ENCODE data around the gene TMEM63C. TPM values are rescaled to one million over a fixed set of nuclear protein-coding genes. Genes with fewer than 3 reads are reported as not detected.
A peak's percentile ranks its signal among the peaks of the same experiment; 100 is the strongest.

TMEM63C gene
- total RNA-seq, 2 experiments from 2014 or later, result 0.79 to 6.6 TPM

DNA sequence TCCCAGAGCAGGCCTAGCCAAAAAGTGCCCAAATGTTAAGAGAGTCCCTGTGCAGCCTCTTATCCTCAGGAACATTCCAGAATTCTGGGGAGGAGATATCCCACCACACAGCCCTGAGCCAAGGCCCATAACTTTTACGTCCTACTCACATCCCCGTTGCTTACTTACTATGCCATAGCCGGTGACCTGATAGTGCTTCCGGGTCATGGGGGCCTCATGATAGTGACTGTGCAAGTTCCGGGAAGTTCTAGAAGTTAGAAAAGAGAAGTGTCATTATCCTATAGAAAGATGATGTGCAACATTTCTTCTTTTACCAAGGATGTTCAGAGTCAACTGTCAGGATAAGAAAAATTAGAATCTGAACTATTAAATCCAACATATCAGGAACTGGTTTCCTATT lies 105.0 kb downstream of the TMEM63C start:
- POLR2A ChIA-PET, result interaction anchor here (0.7 kb wide), 1 partner anchor 164 kb away, joined by 3 read pairs; no protein-coding TSS in a partner anchor
- Histone ChIP-seq H3K4me3 (ENCODE audit: low read depth, low read length, poor library complexity, severe bottlenecking) (no peak overlapping the region), H4K20me1 (ENCODE audit: insufficient read depth, low read length) (no peaks in the 10 kb centered on the region), H3K9me2 (ENCODE audit: insufficient read depth, low read length) (no peaks in the 10 kb centered on the region), H3K27ac (ENCODE audit: low read depth, low read length, poor library complexity, severe bottlenecking) (no peak overlapping the region), H3K79me2 (ENCODE audit: insufficient read depth, low read depth, low read length) (no peaks in the 10 kb centered on the region), H3K4me1 (ENCODE audit: insufficient read depth, low read length, poor library complexity, severe bottlenecking) (no peaks in the 10 kb centered on the region), H3K36me3 (ENCODE audit: insufficient read depth, low read length) (peaks cover 25% of the 10 kb centered on the region), H2AFZ (ENCODE audit: low read length) (no peak overlapping the region), H3K4me2 (ENCODE audit: low read length) (no peak overlapping the region), H3K9me3 (ENCODE audit: low read length) (no peaks in the 10 kb centered on the region)
- no peak for DNase-seq (ENCODE audit: low spot score)
- intact Hi-C loops (cut with micrococcal nuclease; ENCODE audit: unreplicated experiment), result no loop called here
- TF ChIP-seq EZH2phosphoT487 (IDR thresholded peaks at IDR 0.05; ENCODE audit: borderline replicate concordance, low read depth, low read length), result no peak
- TF ChIP-seq, protein P1, sequence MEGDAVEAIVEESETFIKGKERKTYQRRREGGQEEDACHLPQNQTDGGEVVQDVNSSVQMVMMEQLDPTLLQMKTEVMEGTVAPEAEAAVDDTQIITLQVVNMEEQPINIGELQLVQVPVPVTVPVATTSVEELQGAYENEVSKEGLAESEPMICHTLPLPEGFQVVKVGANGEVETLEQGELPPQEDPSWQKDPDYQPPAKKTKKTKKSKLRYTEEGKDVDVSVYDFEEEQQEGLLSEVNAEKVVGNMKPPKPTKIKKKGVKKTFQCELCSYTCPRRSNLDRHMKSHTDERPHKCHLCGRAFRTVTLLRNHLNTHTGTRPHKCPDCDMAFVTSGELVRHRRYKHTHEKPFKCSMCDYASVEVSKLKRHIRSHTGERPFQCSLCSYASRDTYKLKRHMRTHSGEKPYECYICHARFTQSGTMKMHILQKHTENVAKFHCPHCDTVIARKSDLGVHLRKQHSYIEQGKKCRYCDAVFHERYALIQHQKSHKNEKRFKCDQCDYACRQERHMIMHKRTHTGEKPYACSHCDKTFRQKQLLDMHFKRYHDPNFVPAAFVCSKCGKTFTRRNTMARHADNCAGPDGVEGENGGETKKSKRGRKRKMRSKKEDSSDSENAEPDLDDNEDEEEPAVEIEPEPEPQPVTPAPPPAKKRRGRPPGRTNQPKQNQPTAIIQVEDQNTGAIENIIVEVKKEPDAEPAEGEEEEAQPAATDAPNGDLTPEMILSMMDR (conservative IDR thresholded peaks at IDR 0.05; ENCODE audit: low read length), result no peak
- no TSS peak for BruUV-seq (replicated peaks)
- CTCF ChIA-PET (ENCODE audit: unreplicated experiment), result no interaction called here

DNA sequence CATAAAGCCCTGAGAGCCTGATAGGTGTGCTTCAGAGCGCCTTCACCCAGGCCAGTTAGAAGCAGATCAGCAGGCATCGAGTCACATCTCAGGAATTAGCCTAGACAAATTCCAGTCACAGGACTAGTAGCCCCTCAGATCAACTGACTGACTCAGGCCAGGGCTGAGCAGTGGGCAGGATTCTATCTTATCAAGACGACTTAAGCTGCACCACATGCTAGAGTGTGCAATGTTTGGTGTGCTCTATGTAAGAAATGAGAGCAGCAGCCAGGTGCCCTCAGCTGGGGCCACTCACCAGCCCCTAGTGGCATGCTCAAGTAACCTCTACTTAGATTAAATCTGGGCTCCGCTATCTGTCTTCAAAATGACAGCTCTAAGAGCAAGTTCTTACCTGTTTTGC lies 109.1 kb downstream of the TMEM63C start:
- no peaks in the 10 kb centered on the region for H3K79me2 ChIP-seq (ENCODE audit: insufficient read depth, low read depth, low read length)
- H3K9me2 ChIP-seq (ENCODE audit: insufficient read depth, low read length), result no peaks in the 10 kb centered on the region
- H3K36me3 ChIP-seq (ENCODE audit: insufficient read depth, low read length), result peaks cover 18% of the 10 kb centered on the region; the same call in 1 of the 2 replicates
- ChIA-PET CTCF (ENCODE audit: unreplicated experiment) (no interaction called here), POLR2A (interaction anchor here (0.8 to 1.3 kb wide), 2 partner anchors 13 to 23 kb away, joined by 3 to 6 read pairs; no protein-coding TSS in a partner anchor)
- intact Hi-C loops (cut with micrococcal nuclease; ENCODE audit: unreplicated experiment), result no loop called here
- H3K9me3 ChIP-seq (ENCODE audit: low read length), result no peaks in the 10 kb centered on the region
- DNase-seq (ENCODE audit: low spot score), result peak; percentile 18
- no peak overlapping the region for H2AFZ ChIP-seq (ENCODE audit: low read length)
- BruUV-seq (replicated peaks), result no TSS peak
- H4K20me1 ChIP-seq (ENCODE audit: insufficient read depth, low read length), result no peaks in the 10 kb centered on the region
- H3K4me2 ChIP-seq (ENCODE audit: low read length), result no peak overlapping the region
- no peak overlapping the region for H3K27ac ChIP-seq (ENCODE audit: low read depth, low read length, poor library complexity, severe bottlenecking)
- no peak overlapping the region for H3K4me3 ChIP-seq (ENCODE audit: low read depth, low read length, poor library complexity, severe bottlenecking)
- H3K4me1 ChIP-seq (ENCODE audit: insufficient read depth, low read length, poor library complexity, severe bottlenecking), result no peaks in the 10 kb centered on the region
- TF ChIP-seq, protein P1 (conservative IDR thresholded peaks at IDR 0.05; ENCODE audit: low read length), result peak; percentile 27; the same call in 1 of the 2 replicates
- TF ChIP-seq EZH2phosphoT487 (IDR thresholded peaks at IDR 0.05; ENCODE audit: borderline replicate concordance, low read depth, low read length), result no peak

DNA sequence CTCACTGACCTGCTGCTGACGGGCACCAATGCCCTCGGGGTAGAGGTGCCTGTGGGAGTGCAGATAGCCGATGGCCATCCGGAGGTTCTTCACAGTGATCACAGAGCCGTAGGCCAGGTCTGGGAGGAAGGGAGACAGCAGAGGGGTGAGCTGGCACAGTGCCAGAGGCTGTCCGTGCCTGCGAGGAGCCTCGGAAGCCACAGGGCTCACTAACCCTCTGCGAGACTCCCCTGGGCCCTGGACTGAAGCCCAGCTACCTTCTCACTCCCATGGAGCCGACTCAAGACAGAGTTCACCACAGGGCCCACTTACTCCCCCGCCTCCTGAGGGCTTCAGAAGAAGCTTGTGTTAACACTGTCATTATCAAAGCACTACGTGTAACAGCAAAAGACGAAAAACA lies 114.6 kb downstream of the TMEM63C start:
- H3K36me3 ChIP-seq (ENCODE audit: insufficient read depth, low read length), result peaks cover 12% of the 10 kb centered on the region; the same call in 1 of the 2 replicates
- TF ChIP-seq, protein P1 (conservative IDR thresholded peaks at IDR 0.05; ENCODE audit: low read length), result no peak
- no peak for TF ChIP-seq EZH2phosphoT487 (IDR thresholded peaks at IDR 0.05; ENCODE audit: borderline replicate concordance, low read depth, low read length)
- CTCF ChIA-PET (ENCODE audit: unreplicated experiment), result no interaction called here
- POLR2A ChIA-PET, result interaction anchor here (0.5 kb wide), 1 partner anchor 46 kb away, joined by 3 read pairs; no protein-coding TSS in a partner anchor
- no peaks in the 10 kb centered on the region for H3K9me2 ChIP-seq (ENCODE audit: insufficient read depth, low read length)
- H2AFZ ChIP-seq (ENCODE audit: low read length), result no peak overlapping the region
- DNase-seq (ENCODE audit: low spot score), result no peak
- no peak overlapping the region for H3K4me2 ChIP-seq (ENCODE audit: low read length)
- no TSS peak for BruUV-seq (replicated peaks)
- H4K20me1 ChIP-seq (ENCODE audit: insufficient read depth, low read length), result no peaks in the 10 kb centered on the region
- no peak overlapping the region for H3K27ac ChIP-seq (ENCODE audit: low read depth, low read length, poor library complexity, severe bottlenecking)
- no peak overlapping the region for H3K4me3 ChIP-seq (ENCODE audit: low read depth, low read length, poor library complexity, severe bottlenecking)
- H3K4me1 ChIP-seq (ENCODE audit: insufficient read depth, low read length, poor library complexity, severe bottlenecking), result no peaks in the 10 kb centered on the region
- no peaks in the 10 kb centered on the region for H3K79me2 ChIP-seq (ENCODE audit: insufficient read depth, low read depth, low read length)
- no peaks in the 10 kb centered on the region for H3K9me3 ChIP-seq (ENCODE audit: low read length)
- intact Hi-C loops (cut with micrococcal nuclease; ENCODE audit: unreplicated experiment), result no loop called here

Measured in OCI-LY7 (cell line).